ENCODE data around the gene TPD52L2.
"Not testable (repeated sequence)": the region's sequence is repeated elsewhere in the genome, so short reads cannot be mapped to it uniquely, and the experiment has no call there.

Gene TPD52L2

DNA sequence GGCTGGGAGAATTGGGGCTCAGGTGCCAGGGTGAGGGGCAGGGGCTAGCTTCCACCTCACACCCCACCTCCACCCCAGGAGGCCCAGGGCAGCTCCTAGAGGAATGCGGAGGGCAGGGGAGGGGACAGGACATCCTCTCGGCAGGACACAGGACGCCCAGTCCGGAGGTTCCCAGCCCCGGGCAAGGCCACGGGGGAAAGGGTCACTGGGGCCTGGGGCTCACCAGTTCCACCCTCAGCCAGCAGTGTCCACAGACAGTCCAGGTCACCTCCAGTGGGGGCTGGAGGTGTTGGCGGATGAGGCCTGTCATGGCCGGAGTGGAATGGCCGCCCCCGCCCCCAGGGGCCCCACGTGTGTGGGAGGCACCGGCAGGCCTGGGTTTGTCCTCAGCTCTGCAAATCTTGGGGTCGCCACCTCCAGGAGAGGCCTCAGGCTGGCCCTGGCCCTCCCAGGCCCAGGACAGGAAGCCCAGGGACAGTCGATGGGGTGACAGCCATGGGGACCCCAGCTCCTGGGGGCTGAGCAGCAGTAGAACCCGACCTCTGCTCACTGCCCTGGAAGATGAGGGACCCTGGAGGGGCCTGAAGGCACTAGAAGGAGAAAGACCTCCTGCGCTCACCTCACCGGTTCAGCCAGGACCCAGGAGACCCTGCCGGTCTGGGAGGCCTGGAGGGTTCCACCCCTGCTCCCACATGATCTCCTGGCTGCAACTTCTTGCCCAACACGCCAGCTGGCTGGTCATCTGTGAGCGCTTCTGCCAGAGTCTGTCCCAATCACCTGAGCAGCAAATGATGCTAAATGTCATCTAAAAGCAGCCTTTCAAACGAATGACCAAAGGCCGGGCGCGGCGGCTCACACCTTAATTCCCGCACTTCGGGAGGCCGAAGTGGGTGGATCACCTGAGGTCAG lies 16.8 kb upstream of the TPD52L2 start:
- TF ChIP-seq, protein P1, sequence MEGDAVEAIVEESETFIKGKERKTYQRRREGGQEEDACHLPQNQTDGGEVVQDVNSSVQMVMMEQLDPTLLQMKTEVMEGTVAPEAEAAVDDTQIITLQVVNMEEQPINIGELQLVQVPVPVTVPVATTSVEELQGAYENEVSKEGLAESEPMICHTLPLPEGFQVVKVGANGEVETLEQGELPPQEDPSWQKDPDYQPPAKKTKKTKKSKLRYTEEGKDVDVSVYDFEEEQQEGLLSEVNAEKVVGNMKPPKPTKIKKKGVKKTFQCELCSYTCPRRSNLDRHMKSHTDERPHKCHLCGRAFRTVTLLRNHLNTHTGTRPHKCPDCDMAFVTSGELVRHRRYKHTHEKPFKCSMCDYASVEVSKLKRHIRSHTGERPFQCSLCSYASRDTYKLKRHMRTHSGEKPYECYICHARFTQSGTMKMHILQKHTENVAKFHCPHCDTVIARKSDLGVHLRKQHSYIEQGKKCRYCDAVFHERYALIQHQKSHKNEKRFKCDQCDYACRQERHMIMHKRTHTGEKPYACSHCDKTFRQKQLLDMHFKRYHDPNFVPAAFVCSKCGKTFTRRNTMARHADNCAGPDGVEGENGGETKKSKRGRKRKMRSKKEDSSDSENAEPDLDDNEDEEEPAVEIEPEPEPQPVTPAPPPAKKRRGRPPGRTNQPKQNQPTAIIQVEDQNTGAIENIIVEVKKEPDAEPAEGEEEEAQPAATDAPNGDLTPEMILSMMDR (IDR thresholded peaks at IDR 0.05; ENCODE audit: low read depth, low read length, missing control alignments): no peak
- DNase-seq (ENCODE audit: low read depth): no peak
- no peak overlapping the region for H3K4me3 ChIP-seq (ENCODE audit: low read depth, low read length)
- in situ Hi-C loops (cut with HindIII; ENCODE audit: low sequenced_read_pairs): loop anchor here (10.0 kb wide), 1 partner anchor 73 kb away; no protein-coding TSS in a partner anchor

DNA sequence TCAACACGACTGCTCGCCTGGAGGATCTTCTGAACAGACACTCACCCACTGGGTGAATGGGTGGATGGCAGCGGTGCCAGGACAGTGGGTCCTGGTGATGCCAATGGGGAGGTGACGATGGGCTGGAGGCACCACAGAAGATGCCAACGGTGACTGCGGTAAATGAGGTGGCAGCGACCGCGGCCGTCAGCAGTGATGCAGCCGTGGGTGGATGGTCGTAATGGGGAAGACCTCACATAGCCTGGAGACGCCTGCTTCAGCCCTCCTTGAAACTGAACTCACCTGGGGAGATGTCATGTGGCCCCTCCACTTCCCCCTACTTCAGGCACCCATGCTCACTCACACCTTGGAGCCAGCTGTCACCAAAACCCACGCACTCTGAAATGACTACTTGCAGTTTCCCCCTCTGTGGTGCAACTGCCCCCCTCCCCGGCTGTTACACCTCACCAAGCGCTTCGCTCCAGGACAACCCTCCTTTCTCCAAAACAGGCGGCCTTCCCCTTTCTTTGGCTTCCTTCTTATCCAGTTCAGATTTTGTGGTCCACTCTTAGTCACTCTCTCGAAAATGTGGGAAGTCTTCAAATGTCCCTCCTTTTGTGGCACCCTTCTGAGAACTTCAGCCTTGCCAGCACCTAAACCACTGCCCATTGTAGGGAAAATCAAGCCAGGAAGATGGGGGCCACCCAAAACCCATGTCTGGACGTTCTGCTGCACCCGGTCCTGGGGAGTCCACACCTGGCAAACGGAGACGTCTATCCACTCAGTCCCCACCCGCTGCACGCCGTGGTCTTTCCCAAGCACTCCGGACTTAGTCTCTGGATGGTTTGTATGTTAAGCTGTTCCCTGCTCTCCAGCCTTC lies 14.2 kb upstream of the TPD52L2 start:
- no peak overlapping the region for H3K4me3 ChIP-seq (ENCODE audit: low read depth, low read length)
- no peak for DNase-seq (ENCODE audit: low read depth)
- in situ Hi-C loops (cut with HindIII; ENCODE audit: low sequenced_read_pairs): no loop called here
- TF ChIP-seq, protein P1 (IDR thresholded peaks at IDR 0.05; ENCODE audit: low read depth, low read length, missing control alignments): no peak

DNA sequence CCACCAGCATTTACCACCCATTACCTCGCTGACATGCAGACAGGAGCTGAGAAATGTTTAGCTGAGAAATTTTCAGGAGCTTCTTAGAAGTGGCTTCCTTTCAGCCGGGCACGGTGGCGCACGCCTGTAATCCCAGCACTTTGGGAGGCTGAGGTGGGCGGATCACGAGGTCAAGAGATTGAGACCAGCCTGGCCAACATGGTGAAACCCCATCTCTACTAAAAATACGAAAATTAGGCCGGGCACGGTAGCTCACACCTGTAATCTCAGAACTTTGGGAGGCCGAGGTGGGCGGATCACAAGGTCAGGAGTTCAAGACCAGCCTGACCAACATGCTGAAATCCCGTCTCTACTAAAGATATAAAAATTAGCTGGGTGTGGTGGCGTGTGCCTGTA lies 13.5 kb upstream of the TPD52L2 start:
- in situ Hi-C loops (cut with HindIII; ENCODE audit: low sequenced_read_pairs); DNase-seq (ENCODE audit: low read depth); H3K4me3 ChIP-seq (ENCODE audit: low read depth, low read length): not testable (repeated sequence)

DNA sequence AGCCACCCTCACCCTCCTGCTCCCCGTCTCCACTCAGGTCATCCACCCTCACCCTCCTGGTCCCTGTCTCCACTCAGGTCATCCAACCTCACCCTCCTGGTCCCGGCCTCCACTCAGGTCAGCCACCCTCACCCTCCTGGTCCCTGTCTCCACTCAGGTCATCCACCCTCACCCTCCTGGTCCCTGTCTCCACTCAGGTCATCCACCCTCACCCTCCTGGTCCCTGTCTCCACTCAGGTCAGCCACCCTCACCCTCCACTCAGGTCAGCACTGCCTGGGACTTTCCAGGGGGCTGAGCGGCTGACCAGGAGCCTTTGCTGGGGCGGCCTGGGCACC lies 11.4 kb upstream of the TPD52L2 start:
- DNase-seq (ENCODE audit: low read depth); in situ Hi-C loops (cut with HindIII; ENCODE audit: low sequenced_read_pairs); H3K4me3 ChIP-seq (ENCODE audit: low read depth, low read length): not testable (repeated sequence)

DNA sequence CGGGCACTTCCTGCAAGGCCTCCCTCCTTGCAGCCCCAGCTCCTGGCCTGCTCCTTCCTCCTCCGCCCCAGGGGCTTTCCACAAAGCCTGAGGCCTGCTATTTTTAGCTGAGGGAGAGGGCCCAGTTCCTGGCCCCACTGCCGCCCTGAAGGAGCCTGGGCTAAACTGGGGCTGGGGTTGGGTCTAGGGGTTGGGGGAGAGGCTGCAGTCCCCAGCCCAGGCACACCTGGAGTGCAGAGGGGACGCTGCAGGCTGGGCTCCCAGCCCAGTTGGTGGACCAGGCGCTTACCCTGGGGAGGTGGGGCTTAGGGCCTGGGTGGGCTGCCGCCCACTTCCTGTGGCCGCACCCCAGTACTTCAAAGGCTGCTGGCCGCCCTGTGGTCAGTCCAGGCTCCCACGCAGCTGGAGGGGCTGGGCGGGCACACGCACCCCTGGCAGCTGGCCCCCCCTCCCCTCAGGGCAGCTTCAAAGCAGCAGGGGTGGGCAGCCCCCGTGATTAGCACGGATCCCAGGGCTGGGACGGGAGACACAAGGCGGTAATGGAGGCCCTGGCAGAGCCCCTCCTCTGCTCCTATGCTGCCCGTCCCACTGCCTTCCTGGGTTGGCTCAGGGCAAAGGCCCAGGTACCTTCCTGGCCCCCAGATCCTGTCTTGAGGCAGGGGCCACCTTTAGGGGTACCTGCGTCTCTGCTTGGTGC lies 10.9 kb upstream of the TPD52L2 start:
- DNase-seq (ENCODE audit: low read depth): no peak
- H3K4me3 ChIP-seq (ENCODE audit: low read depth, low read length): no peak overlapping the region
- in situ Hi-C loops (cut with HindIII; ENCODE audit: low sequenced_read_pairs): no loop called here
- TF ChIP-seq, protein P1 (IDR thresholded peaks at IDR 0.05; ENCODE audit: low read depth, low read length, missing control alignments): no peak

DNA sequence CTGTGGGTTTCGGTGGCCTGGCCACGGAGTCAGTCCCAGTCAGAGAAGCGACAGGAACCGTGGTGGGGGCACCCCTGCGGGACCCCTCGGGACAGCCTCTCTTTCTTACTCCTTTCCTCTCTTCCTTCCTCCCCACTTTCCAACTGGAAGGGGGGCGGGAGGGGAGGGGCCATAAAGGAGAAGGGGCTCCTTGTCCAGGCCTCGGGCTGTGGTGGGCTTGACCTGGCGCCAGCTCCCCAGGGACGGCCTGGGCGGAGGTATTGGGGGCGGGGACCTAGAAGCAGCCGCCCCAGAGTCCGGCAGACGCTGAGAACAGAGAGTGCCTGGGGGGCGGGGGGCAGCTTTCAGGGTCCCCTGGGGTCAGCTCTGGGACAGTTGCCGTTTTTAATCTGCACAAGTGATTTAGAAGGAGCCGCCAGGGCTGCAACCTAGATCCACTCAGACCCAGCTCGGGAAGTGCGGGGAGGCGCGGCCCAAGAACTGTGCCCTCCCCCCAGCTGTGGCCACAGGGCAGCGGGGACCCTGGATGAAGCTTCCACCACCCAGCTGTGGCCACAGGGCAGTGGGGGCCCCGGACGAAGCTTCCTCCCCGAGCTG lies 10.2 kb upstream of the TPD52L2 start:
- in situ Hi-C loops (cut with HindIII; ENCODE audit: low sequenced_read_pairs): no loop called here
- H3K4me3 ChIP-seq (ENCODE audit: low read depth, low read length): peak overlapping the region; percentile 12
- no peak for DNase-seq (ENCODE audit: low read depth)
- TF ChIP-seq, protein P1 (IDR thresholded peaks at IDR 0.05; ENCODE audit: low read depth, low read length, missing control alignments): no peak
